Activated CD4-positive, alpha-beta T cell treated with anti-CD3 and anti-CD28 coated beads for 1 hour (primary cell): ENCODE measurements around the gene SHISA9.

Experiments used
- DNase-seq: peaks from one replicate; pipeline ENCODE4 v3.0.0-alpha.2; 2020

SHISA9 gene

DNA sequence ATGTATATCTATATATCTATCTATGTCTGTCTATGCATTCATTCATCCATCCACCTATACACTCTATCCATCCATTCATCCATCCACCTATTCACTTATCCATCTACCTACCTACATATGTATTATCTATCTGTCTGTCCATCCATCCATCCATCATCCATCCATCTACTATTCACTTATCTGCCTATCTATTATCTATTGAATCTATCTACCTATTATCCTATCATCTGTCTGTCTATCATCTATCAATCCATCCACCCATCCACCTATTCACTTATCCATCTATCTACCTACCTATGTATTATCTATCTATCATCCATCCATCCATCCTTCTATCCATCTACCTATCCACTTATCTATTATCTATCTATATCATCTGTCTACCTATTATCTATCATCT lies 302.3 kb downstream of the SHISA9 start:
- no peak for DNase-seq

DNA sequence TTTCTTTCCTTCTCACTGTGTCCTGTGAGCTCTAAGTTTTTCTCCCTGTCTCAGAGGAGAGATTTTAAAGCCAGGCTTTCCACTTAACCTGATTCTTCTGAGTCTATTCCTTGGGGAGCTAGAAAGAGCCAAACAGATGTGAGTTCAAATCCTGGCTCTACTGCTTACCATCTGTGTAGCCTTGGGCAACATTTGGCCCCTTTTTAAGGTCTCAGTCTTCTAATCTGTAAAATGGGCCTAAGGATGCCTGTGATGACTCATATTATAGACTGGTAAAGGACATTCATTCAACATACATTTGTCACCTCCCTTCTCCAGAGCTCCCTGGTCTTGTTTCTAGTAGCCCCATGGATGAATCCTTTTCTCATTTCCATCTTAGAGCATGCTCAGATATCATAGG lies 304.0 kb downstream of the SHISA9 start:
- no peak for DNase-seq

DNA sequence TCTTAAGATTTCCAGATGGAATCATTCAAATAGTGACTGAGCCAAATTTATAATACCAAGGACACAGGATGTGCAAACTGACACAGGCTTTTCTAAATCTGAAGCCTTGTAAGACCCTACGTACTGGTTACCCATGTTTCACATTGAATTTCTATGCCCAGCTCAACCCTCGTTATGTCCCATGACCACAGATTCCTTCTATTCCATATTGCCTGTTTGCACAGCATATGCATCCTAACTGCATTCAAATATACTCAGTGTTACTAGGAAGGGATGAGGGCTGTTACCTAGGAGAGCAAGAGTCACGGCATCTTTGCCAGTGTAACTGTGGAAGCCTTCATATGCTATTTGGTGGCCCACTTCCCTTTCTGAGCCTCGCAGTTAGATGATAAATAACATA lies 305.2 kb downstream of the SHISA9 start:
- DNase-seq: no peak

GRCh38 chr16:13207151-13207550 lies 305.8 kb downstream of the SHISA9 start:
- DNase-seq: no peak

DNA sequence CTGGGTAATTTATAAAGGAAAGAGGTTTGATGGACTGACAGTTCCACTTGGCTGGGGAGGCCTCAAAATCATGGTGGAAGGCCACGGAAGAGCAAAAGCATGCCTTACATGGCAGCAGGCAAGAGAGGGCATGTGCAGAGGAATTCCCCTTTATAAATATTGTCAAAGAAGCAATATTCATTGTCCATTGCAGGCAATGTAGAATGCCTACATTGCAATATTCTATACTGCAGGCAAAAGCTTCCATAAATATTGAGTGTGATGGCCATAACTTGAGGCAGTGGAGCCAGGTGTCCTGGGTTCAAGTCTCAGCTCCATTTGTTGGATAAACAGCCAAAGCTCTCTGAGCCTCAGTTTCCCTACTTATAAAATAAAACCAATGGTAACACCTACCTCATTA lies 322.3 kb downstream of the SHISA9 start:
- DNase-seq: no peak

DNA sequence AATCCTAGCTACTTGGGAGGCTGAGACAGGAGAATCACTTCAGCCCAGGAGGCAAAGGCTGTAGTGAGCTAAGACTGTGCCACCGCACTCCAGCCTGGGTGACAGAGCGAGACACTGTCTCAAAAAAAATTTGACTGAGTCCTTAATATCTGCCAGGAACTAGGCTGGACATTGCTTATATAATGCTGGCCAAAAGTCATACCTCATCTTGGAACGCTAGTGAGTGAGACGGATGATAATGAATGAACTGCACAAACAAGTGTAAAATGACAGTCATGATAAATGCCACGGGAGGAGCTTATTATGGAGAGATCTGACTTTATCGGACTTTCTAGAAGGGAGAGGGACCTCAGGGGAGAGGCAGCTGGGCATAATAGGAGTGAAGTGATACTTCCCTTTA lies 327.6 kb downstream of the SHISA9 start:
- DNase-seq: no peak

DNA sequence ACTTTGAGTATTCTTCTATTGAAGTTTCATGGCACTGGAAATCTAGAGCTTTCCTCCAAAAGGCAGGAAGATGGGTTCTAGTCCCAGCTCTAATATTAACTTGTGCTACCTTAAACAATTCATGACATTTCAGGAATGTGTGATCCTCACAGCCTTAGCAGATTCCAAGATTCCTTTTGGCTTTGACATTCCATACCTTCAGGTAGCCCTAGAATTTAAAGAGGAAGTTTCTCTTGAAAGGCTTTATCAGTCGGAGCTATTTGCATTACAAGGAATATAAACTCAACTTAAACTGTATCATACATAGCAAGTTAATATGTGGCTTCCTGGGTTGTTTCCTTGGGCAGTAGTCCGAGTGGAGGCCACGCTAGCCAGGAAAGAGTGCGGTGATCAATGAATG lies 330.0 kb downstream of the SHISA9 start:
- DNase-seq: no peak

GRCh38 chr16:13234999-13235398 lies 333.6 kb downstream of the SHISA9 start:
- DNase-seq: no peak

DNA sequence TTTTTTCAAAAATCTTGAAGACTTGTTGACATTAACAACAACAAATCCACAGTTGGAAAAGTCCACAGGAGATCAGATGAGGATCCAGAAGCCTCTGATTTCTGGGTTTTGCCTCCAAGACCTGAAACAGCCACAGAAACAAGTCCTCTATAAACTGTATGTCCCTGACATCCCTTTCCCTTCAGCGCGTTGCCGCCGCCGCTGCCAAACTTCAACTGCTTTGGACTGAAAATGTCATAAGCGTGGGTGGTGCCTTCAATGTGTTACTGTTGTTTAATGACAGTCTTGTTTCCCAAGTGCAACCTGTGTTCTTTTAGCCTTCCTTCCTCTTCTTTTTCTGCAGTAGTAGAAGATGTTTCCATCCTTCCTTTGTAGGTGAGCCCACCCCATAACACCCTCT lies 334.9 kb downstream of the SHISA9 start:
- DNase-seq: no peak

DNA sequence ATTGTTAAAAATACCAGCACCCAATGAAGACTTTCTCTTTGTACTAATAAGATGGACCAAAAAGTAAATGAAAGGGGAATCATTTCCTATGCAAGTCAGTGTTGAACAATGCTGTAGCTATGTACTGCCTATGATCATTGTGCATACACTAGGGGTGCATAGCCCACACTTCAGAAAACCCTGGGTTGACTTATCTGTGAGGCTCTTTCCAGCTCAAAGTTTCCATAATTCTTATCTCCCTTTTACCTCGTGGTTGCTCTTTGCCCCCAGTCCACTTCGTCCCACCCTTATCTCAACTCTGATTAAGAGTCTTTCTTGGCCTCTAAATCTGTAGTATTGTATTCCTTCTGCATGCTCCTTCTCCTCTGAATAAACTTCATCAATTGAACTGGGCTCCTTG lies 336.8 kb downstream of the SHISA9 start:
- DNase-seq: no peak

DNA sequence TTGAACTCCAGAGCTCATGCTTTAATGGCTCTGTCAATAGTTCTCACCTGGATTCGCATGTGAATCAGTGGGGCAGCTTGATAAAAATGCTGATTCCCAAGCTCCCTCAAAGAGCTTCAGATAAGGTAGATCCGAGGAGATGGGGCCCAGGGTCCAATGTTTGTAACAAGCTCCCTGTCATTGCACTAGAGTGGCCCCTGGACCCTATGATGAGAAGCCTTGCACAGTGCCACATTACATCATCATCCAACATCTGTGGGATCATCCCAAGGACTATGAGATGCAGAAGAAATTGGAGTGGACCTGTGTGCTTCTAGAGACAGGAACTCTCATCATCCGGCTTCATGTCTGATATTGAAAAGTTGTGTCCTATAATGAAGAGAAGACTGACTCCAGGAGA lies 340.8 kb downstream of the SHISA9 start:
- DNase-seq: no peak

- DNase-seq: no peak
Measured at GRCh38 chr16:13244770-13245169, 343.4 kb downstream of the SHISA9 start.

DNA sequence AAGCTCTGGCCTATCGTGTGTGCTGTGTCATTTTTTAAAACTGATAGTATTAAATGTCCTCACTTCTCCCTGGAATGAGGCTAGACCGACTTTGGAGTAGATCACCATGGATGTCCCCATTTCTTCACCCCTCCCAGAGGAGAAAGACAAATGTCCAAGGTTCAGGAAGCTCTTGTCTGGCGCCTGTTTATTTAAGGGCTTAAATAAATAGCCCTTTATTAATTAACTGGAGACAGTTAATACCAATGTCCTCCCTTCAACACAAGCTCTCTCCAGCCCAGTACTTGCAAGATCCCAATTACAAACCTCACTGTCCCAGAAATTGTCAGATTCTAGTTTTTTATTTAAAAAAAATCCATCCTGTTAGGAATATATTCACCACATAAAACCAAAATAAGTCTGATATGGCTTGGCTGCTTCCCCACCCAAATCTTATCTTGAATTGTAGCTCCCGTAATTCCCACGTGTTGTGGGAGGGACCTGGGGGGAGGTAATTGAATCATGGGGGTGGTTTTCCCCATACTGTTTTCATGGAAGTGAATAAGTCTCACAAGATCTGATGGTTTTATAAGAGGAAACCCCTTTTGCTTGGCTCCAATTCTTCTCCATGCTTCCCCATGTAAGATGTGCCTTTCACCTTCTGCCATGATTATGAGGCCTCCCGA lies 344.4 kb downstream of the SHISA9 start:
- no peak for DNase-seq

DNA sequence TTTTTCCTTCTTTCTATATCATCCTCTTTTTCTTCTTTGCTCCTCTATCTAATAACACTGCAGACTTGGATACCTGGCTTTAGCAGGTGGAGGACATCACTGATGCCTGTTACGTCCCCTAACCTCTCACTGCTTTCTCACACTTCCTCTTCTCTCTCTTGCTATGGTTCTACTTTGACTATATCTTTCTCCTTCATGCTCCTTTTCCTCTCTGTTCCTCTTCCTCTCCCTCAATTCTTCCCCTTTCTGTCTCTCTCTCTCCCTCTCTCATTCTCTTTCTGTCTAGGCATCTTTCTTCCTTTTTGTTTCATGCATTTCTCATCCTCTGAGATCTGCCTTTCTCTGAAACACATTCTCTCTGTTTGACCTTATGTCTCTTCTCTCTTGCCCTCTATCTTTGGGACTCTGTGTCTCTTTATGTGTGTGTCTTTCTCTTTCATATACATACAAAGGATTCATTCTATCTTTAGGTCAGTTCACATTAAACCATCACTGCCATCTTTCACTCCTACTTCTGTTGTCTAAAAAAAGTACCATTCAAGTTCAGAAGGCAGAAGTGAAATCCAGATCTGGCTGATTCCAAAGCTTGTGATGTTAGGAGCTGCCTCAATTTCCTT lies 353.7 kb downstream of the SHISA9 start:
- no peak for DNase-seq

DNA sequence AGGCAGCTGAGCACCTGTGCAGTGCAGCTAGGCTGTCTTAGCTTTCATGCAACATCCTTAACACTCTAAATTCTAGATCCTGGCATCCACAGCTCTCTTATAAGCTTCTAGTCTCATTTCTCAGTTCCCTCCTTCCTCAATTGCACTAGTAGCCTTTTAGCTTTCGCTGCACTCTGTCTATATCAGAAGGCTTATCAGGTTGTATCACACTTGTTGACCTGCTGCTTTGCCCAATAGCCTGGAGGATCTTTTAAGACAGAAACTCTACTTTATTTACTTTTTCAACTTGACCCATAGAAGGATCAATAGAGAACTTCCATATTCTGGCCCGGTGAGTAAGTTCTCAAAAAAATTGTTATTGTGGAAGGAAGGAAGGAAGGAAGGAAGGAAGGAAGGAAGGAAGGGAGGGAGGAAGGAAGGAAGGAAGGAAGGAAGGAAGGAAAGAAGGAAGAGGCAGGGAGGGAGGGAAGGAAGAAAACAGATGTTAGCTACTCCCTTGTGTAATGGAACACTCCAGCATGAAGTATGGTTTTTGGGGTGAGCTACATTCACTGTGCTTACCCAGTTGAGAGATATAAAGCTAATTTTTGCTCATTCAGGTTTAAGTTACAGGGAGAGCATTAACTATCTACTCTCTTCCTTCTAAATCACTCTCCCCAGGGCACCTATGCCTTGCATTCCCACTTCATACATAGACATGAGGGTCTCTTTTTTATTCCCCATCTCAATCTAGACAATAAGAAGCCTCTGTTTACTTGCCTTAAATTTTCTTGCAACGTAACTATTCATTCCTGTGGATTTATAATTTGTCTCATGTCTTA lies 361.1 kb downstream of the SHISA9 start:
- no peak for DNase-seq

DNA sequence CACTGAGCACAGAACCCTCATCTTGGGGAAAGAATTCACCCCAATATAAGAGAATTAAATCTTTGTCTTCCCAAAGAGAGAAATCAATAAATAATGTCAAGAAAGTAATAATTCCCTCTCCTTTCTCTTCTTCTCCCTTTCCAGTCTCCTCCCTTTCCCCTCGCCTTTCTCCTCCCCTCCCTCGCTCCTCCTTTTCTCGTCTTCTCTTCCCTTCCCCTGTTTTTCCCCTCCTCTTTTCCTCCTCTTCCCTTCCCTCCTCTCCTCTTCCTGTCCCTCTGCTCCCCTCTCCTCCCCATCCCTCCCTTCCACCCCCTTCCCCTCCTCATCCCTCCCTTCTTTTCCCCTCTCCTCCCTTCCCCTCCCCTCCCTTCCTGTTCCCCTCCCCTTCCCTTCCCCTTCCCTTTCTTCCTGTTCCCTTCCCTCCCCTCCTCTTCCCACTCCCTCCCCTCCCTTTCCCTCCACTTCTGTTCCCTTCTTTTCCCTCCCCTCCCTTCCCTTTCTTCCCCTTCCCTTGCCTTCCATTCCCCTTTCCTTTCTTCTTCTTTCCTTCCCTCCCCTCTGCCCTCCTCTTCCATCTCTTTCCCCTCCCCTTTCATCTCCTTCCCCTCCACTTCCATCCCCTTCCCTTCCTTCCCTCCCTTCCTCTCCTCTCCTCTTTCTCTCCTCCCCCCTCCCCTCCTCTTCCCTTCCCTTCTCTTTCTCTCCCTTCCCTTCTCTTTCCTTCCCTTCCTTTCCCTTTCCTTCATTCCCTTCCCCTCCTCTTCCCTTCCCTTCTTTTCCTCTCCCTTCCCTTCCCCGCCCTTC lies 363.6 kb downstream of the SHISA9 start:
- no peak for DNase-seq

- no peak for DNase-seq
Measured at GRCh38 chr16:13269359-13269758, 368.0 kb downstream of the SHISA9 start.

GRCh38 chr16:13269905-13270528 lies 368.6 kb downstream of the SHISA9 start:
- no peak for DNase-seq

- DNase-seq: no peak
Measured at GRCh38 chr16:13270602-13271001, 369.2 kb downstream of the SHISA9 start.

DNA sequence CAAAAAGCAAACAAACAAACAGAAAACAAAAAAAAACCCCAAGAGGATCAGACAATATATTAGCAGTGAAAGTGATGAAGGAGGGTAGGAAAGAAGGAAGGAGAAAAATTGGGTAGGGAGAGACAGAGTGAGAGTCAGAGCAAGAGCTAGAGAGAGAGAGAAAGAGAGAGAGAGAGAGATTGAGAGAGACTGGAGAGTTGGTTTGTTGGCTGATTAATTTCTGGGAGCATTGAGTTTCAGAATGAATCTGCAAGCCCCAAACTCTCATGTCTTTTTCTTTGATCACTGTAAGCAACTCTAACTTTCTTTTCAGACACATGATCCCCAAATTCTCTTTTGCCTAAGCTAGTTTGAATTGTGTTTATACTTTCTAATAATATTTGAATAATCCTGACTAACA lies 388.1 kb downstream of the SHISA9 start:
- no peak for DNase-seq
